Glutamatergic neuron (in vitro differentiated cells): ENCODE results near the gene ATRNL1. TPM values are rescaled to one million over a fixed set of nuclear protein-coding genes. Genes with fewer than 3 reads are reported as not detected.

Source experiments
- DNase-seq: peaks from one replicate; pipeline ENCODE4 v3.0.0; 2022
- H3K27ac Mint-ChIP-seq: one replicate; pipeline ENCODE4 v1.8.0; 2020; ENCODE audit warnings: mild to moderate bottlenecking, mixed read lengths, inconsistent platforms; ENCODE audit not compliant: unreplicated experiment
- H3K27me3 Mint-ChIP-seq: one replicate; pipeline ENCODE4 v1.8.0; 2020; ENCODE audit warnings: mild to moderate bottlenecking, moderate library complexity, mixed read lengths, inconsistent platforms; ENCODE audit not compliant: unreplicated experiment
- H3K36me3 Mint-ChIP-seq: one replicate; pipeline ENCODE4 v1.8.0; 2020; ENCODE audit warnings: mild to moderate bottlenecking, mixed read lengths, inconsistent platforms; ENCODE audit not compliant: unreplicated experiment
- H3K4me1 Mint-ChIP-seq: one replicate; pipeline ENCODE4 v1.8.0; 2020; ENCODE audit warnings: mild to moderate bottlenecking, low read depth, mixed read lengths, inconsistent platforms; ENCODE audit not compliant: unreplicated experiment
- H3K4me3 Mint-ChIP-seq: one replicate; pipeline ENCODE4 v1.8.0; 2020; ENCODE audit warnings: mild to moderate bottlenecking, mixed read lengths, inconsistent platforms; ENCODE audit not compliant: unreplicated experiment
- H3K9me3 Mint-ChIP-seq: one replicate; pipeline ENCODE4 v1.8.0; 2020; ENCODE audit warnings: mild to moderate bottlenecking, moderate library complexity, mixed read lengths, inconsistent platforms; ENCODE audit not compliant: unreplicated experiment
- CTCF ChIP-seq: fragments of 200-600 bp; sonication (generic); IDR thresholded peaks from one replicate; pipeline ENCODE4 v1.5.0; 2021; ENCODE audit not compliant: partially characterized antibody, unreplicated experiment
- total RNA-seq: library from RNA; stranded (reverse); fragmentation: NEBNext Ultra II Directional; extraction: Animal tissue kit (Norgen Biotek cat#: 25700); gene quantifications from one replicate; pipeline ENCODE4 v1.2.1, GENCODE V29; 2021; ENCODE audit not compliant: unreplicated experiment

The ATRNL1 gene
- total RNA-seq, 1 donor from 2014 or later: 35.9 TPM

- Mint-ChIP-seq H3K9me3 (peaks cover 2% of the 10 kb centered on the region), H3K4me1 (peaks cover 29% of the 10 kb centered on the region), H3K27ac (peak overlapping the region; percentile 78), H3K27me3 (no peaks in the 10 kb centered on the region), H3K36me3 (no peaks in the 10 kb centered on the region), H3K4me3 (no peak overlapping the region)
- TF ChIP-seq CTCF: no peak
- no peak for DNase-seq
These were observed 737.9 kb downstream of the ATRNL1 start for GRCh38 chr10:115831016-115831415.

- TF ChIP-seq CTCF: no peak
- Mint-ChIP-seq H3K27me3 (no peaks in the 10 kb centered on the region), H3K27ac (no peak overlapping the region), H3K36me3 (no peaks in the 10 kb centered on the region), H3K9me3 (peaks cover 2% of the 10 kb centered on the region), H3K4me1 (peaks cover 39% of the 10 kb centered on the region), H3K4me3 (no peak overlapping the region)
- no peak for DNase-seq
These were observed 740.0 kb downstream of the ATRNL1 start for GRCh38 chr10:115833119-115833518.

- Mint-ChIP-seq H3K36me3 (no peaks in the 10 kb centered on the region), H3K4me3 (no peak overlapping the region), H3K27ac (no peak overlapping the region), H3K27me3 (no peaks in the 10 kb centered on the region), H3K9me3 (no peaks in the 10 kb centered on the region), H3K4me1 (peaks cover 8% of the 10 kb centered on the region)
- no peak for DNase-seq
- no peak for TF ChIP-seq CTCF
These were observed 751.4 kb downstream of the ATRNL1 start for GRCh38 chr10:115844591-115844990.

- Mint-ChIP-seq H3K4me1 (peaks cover 4% of the 10 kb centered on the region), H3K27me3 (no peaks in the 10 kb centered on the region), H3K9me3 (no peaks in the 10 kb centered on the region), H3K36me3 (no peaks in the 10 kb centered on the region), H3K4me3 (no peak overlapping the region), H3K27ac (no peak overlapping the region)
- DNase-seq: no peak
- TF ChIP-seq CTCF: no peak
These were observed 752.8 kb downstream of the ATRNL1 start for GRCh38 chr10:115845921-115846320.

GRCh38 chr10:115846528-115846927 lies 753.4 kb downstream of the ATRNL1 start:
- TF ChIP-seq CTCF: no peak
- H3K4me1 Mint-ChIP-seq: peaks cover 7% of the 10 kb centered on the region
- H3K27me3 Mint-ChIP-seq: no peaks in the 10 kb centered on the region
- DNase-seq: no peak
- no peaks in the 10 kb centered on the region for H3K36me3 Mint-ChIP-seq
- H3K27ac Mint-ChIP-seq: no peak overlapping the region
- H3K9me3 Mint-ChIP-seq: no peaks in the 10 kb centered on the region
- no peak overlapping the region for H3K4me3 Mint-ChIP-seq
